DMS153 treated with DMSO at 0.1 percent for 48 hours (cell line): ENCODE data around the gene CCDC18.
"Not testable (repeated sequence)": the region's sequence is repeated elsewhere in the genome, so short reads cannot be mapped to it uniquely, and the experiment has no call there.

ENCODE experiments used
- DNase-seq: peaks from one replicate; lab custom pipeline; 2025; ENCODE audit not compliant: unreplicated experiment; lab: John Stamatoyannopoulos, UW

Gene CCDC18, protein sequence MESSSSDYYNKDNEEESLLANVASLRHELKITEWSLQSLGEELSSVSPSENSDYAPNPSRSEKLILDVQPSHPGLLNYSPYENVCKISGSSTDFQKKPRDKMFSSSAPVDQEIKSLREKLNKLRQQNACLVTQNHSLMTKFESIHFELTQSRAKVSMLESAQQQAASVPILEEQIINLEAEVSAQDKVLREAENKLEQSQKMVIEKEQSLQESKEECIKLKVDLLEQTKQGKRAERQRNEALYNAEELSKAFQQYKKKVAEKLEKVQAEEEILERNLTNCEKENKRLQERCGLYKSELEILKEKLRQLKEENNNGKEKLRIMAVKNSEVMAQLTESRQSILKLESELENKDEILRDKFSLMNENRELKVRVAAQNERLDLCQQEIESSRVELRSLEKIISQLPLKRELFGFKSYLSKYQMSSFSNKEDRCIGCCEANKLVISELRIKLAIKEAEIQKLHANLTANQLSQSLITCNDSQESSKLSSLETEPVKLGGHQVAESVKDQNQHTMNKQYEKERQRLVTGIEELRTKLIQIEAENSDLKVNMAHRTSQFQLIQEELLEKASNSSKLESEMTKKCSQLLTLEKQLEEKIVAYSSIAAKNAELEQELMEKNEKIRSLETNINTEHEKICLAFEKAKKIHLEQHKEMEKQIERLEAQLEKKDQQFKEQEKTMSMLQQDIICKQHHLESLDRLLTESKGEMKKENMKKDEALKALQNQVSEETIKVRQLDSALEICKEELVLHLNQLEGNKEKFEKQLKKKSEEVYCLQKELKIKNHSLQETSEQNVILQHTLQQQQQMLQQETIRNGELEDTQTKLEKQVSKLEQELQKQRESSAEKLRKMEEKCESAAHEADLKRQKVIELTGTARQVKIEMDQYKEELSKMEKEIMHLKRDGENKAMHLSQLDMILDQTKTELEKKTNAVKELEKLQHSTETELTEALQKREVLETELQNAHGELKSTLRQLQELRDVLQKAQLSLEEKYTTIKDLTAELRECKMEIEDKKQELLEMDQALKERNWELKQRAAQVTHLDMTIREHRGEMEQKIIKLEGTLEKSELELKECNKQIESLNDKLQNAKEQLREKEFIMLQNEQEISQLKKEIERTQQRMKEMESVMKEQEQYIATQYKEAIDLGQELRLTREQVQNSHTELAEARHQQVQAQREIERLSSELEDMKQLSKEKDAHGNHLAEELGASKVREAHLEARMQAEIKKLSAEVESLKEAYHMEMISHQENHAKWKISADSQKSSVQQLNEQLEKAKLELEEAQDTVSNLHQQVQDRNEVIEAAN (N-terminal part only)

DNA sequence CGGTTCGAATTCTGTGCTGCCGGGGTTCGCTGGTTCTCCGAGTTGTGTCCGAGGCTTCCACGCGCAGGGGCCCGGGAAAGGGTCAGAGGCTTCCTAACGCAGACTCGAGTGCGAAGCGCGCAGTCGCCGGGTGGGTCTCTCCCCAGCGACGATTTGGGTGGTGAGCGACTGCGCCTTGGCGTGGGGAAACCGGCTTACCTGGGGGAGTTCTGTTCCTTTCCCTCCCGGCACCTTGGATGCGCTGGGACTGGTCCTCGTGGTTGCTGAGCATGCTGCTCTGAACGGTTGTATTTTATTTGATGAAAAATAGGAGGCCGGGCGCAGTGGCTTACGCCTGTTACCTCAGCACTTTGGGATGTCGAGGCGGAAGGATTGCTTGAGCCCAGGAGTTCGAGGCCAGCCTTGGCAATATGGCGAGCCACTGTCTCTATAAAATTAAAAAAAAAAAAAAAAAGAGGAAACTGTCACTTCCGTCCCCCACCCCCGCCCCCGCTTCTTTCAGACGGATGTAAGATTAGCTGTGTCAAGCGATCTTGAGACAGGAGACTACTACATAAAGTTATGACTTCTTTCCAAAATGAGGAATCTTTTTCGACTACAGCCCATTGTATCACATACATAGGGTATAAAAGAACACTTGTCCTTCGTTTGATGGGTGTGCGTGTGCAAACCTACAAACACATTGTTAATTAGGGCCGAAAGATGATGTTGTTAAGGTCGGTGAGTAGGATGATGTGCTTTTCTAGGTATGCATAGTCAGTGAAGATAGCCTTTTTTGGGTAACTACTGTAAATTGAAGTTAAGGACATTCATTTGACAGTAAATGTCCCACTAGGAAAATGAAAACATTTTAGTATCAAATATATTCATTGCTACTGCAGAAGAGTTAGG is at the start of gene CCDC18:
CCDC18 (plus strand) TSS at position 2 of the 891 bp plus-strand sequence. CDS start 2,638 bp downstream, outside the sequence.
- DNase-seq: no peak

DNA sequence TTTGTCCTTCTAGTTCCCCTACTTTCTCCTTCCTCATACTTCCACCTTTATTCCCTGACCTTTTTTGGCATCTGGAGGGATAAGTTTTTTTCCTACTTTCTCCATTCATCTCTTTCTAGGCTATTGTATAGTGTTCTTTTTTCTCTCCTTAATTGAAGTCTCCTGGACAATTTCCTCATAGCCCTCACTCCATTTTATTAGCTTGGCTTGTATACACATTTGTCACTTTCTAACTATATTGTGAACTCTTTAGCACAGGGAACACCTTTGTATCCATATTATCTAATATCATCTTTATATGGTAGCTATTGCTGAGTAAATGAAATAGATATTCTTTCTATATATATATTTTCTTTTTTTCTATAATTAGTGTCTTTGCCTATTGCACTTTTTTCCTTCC is 47.9 kb upstream of the CCDC18 start:
- no peak for DNase-seq

DNA sequence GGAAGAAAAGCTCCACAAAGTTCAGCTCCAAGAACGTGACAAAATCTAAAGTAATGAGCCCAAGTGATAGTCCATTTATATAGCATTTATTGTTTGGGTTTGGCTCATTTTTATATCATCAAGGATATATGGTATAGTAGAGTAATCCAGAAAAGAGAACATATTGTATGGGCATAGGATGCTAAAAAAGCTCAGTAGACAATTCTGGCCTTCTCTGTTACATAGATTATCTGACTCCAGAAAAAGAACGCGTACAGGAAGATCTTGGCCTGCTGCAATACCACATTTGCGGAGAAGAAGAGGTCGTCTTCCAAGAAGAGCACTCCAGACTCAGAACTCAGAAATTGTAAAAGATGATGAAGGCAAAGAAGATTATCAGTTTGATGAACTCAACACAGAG is 44.1 kb upstream of the CCDC18 start:
- DNase-seq: no peak

DNA sequence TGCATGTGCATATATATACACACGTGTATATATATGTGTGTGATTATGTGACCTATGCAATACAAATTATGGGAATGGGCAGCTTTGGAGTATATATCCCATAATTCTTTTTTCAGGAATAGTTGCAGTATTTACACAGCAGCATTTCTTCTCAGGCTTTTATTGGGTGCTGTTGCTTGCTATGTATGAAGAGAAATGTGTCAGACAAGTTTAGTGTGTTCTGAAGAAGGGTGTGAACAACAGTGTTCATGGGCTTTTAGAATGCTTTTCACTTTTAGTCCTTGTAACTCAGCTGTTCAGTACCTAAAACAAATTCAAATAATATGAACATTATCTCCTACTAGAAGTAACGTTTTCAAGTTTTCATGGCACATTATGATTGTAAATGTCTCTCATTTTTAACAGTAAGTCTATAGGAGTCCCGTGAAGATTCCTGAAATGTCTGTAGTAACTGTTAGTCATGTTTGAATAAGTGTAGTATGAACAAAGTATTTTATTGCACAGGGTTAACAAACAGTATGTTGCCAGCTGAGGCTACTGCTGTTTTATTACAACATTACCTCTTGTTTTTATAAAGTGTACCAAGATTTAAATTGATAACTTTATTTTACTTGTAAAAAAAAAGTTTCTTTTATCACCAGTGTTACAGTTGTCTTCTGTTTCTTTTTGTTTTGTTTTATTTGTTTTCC is 42.8 kb upstream of the CCDC18 start:
- DNase-seq: no peak

DNA sequence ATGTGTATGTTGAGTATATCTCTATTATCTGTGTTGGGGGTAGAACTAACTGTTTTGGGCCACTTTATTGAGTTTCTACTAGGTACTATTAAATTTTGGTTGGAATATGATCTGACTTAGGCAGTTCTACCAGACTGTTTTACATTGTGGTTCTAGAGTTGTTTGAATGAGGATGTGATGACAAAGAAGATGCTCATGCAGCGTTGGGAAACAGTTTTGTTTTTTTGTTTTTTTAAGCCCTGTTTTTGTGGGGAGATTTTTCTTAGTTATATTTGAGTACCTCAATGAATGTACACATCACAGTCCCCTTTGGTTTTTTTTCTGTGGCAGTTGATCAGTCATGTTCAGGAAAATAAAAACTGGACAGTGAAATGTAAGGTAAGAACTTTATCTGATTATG is 40.4 kb upstream of the CCDC18 start:
- no peak for DNase-seq

DNA sequence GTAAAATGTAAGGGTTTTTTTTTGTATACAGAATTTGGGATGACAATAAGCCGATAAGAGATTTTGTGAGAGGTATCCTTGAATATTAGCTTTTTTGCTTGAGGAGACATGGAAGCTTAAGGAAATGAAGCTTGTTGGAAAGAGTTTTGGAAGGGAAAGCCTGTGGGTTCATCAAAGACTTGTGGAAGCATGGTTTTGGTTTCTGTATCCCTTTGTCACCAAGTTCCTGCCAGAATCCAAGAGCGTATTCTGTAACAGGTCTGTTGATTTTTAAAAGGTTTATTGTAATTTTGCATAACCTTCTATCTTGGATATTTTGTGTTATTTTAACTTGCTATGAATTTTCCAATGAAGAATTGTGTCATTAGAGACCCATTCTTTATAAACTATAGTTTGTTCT is 38.4 kb upstream of the CCDC18 start:
- no peak for DNase-seq

DNA sequence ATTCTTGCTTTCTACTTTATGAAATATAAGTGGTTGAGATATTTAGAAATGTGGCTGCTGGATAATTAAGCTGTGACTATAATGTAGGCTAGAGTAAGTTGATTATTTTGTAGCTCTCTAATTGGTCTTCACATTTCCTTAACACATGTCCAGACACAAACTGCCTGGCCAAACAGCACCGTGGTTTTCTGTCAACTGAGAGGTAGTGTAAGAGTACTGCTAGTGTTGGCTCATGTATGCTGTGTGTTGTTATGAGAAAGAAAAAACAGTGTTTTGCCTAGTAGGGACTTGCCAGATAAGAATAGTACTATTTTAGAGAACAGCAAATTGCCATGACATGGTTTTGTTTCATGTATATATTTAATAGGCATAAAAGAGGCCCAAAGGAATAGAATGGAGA is 37.4 kb upstream of the CCDC18 start:
- DNase-seq: no peak

DNA sequence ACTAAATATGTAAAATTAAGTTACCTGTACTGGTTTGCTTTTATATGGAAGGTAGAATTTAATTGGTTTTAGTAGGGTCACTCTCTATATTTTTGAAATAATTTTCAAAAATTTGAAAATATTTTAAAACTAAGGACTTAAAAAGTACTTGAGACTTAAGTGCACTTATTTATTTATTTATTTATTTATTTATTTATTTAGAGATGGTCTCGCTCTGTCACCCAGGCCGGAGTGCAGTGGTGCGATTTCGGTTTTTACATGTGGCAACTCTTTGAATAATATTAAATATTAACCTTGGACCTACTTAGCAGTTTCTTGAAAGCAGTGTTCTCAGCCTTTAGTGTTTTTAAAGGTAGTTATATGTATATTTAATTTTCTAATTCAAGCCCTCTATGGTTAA is 36.8 kb upstream of the CCDC18 start:
- no peak for DNase-seq

DNA sequence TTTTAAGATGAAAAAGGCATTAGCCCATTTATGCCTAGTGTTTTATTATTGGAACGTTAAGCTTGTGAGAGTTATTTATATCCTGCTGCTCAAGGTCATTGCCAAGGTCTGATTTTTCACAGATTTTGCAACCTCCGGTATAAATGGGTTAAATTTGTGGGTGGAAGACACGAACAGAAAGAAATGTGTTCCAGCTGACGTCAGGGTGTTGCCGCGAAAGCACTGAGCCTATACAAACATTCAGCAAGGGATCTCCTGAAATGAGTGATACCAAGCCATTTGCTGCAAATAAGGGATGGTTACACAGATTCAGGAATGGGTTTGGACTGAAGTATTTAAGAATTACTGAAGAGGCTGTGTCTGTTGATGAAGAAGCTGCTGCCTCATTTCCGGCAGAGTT is 32.5 kb upstream of the CCDC18 start:
- DNase-seq: no peak

DNA sequence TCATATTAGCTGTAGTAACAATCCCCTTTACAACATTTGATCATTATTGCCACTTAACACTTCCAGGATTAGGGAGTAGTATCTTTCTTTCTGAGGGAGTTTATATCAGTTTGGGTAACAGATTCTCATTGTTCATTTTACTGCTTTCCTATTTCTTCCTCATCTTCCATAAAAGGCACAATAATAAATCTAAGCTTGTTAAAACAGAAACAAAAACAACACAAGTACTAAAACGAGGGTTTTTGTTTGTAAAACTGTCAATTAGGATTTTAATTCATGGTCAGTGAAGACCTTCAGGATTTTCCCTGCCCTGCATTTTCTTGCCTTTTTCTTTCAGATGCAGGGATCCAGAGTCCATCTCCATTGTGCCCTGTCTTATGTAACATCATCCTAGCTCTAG is 29.8 kb upstream of the CCDC18 start:
- DNase-seq: no peak

DNA sequence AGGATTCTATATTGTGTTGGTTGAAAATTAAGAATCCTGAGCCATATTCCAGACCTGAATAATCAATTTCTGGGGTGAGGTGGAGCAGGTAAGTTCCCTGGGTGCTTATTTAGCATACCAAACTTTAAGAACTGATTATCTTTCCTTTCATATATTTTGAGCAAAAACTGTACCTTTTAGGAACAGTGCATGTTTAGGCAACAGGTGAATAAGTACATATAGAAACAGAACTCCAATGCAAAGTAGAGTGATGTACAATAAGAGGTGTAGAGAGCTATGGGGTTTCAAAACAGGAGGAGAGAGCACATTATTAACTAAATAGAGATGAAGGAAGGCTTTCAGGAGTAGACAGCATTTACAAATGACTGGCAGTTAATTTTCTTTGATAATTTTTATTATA is 29.1 kb upstream of the CCDC18 start:
- no peak for DNase-seq

DNA sequence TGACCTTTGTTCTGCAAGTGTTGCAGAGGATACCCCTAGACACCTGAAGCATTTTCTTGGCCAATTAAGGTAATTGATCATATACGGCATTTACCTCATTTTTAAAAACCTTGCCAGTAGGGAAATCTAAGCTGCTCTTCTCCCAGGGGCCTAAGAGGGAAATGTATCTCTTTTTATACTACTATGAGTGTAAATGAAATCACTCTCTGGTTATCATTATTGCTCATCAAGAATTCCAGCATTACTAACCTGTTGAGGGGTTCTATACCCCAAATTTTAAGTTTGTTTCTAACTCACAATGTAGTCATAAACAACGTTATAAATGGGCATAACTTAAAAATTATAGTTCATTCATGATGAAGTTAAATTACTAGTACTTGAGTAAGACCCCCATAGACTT is 27.7 kb upstream of the CCDC18 start:
- no peak for DNase-seq

DNA sequence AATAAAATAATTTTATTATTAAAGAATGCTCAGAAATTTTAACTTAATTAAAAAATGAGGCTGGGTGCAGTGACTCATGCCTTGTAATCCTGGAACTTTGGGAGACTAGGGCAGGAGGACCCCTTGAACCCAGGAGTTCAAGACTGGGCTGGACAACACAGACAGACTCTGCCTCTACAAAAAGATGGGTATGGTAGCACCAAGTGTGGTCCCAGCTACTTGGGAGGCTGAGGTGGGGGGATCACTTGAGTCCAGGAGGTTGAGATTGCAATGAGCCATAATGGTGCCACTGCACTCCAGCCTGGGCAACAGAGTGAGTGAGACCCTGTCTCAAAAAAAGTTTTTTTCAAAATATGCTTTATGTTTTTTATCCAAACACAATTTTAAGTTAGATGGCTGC is 25.6 kb upstream of the CCDC18 start:
- DNase-seq: no peak

DNA sequence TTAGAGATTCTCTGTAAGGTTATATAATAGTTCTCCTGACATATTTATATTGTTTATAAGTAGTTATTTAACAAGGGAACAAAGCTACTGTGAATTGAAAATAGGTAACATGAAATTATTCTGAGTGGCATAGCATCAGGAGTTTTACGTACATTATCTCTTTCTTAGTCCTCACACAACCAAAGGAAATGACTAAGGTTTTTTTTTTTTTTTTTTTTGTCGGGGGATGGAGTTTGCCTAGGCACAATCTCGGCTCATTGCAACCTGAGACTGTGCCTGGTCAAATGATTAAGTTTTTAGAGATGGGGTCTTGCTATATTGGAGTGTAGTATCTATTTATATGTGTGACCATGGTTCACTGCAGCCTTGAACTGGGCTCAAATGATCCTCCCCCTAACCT is 25.2 kb upstream of the CCDC18 start:
- no peak for DNase-seq

DNA sequence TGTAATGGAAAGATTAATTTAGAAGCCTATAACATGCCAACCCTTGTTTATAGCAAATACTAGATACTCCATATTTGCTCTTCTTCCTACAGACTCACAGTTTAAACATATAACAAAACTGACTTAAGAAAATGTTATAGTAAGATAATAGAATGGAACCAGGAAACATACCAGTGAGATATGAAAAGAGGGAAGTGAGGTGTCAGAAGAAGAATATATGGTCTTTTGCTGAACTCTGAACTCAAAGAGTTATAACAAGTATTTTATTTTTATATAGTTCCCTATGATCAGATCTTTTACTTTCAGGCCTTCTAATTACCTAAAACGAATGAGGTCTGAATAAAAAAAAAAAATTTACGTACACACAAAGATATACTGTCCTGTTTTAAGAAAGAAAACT is 21.2 kb upstream of the CCDC18 start:
- no peak for DNase-seq

DNA sequence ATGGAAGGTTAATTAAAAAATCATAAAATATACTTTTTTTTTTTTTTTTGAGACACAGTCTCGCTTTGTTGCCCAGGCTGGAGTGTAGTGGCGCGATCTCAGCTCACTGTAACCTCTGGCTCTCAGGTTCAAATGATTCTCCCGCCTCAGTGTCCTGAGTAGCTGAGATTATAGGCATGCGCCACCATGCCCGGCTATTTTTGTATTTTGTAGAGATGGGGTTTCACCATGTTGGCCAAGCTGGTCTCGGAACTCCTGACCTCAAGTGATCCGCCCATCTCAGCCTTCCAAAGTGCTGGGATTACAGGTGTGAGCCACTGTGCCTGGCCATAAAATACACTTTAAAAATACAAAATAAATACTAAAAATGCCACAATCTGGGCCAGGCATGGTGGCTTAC is 17.2 kb upstream of the CCDC18 start:
- DNase-seq: not testable (repeated sequence)

DNA sequence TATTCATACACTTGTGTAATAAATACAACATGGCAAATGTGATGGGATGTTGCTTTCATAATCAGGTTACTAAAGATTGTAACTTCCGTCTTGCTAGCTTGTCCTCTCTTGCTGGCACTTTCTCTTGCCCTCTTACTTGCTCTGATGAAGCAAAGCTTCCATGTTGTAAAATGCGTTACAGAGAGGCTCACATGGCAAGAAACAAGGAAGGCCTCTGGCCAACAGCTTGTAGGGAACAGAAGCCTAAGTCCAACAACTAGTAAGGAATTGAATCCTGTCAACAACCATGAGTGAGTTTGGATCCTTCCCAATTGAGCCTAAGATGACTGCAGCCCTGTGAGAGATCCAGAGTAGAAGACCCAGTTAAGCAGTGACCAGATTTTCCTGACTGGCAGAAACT is 15.7 kb upstream of the CCDC18 start:
- DNase-seq: no peak

DNA sequence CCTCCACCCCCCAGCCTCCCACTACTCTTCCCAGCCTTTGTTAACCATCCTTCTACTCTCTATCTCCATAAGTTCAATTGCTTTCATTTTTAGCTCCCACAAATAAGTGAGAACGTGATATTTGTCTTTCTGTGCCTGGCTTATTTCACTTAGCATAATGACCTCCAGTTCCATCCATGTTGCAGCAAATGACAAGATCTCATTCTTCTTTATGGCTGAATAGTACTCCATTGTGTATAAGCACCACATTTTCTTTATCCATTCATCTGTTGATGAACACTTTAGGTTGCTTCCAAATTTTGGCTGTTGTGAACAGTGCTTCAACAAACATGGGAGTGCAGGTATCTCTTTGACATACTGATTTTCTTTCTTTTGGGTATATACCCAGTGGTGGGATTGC is 14.6 kb upstream of the CCDC18 start:
- not testable (repeated sequence) for DNase-seq

DNA sequence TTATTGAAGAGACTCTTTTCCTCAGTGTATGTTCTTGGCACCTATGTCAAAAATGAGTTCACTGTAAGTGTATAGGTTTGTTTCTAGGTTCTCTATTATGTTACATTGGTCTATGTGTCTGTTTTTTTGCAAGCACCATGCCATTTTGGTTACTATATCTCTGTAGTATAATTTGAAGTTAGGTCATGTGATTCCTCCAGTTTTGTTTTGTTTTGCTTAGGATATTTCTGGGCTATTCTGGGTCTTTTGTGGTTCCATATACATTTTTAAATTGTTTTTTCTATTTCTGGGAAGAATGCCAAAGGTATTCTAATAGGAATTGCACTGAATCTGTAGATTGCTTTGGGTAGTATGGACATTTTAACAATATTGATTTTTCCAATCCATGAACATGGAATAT is 13.5 kb upstream of the CCDC18 start:
- DNase-seq: no peak

DNA sequence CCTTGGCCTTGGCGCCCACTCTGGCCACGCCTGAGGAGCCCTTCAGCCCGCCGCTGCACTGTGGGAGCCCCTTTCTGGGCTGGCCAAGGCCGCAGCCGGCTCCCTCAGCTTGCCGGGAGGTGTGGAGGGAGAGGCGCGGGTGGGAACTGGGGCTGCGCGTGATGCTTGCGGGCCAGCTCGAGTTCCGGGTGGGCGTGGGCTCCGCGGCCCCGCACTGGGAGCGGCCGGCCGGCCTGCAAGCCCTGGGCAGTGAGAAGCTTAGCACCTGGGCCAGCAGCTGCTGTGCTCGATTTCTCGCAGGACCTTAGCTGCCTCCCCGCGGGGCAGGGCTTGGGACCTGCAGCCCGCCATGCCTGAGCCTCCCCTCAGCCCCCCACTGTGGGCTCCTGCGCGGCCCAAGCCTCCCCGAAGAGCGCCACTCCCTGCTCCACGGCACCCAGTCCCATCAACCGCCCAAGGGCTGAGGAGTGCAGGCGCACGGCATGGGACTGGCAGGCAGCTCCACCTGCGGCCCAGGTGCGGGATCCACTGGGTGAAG is 10.3 kb upstream of the CCDC18 start:
- not testable (repeated sequence) for DNase-seq
